COLO668 (cell line): Measurements from ENCODE around the gene CTNNAL1.
"Not testable (repeated sequence)": the region's sequence is repeated elsewhere in the genome, so short reads cannot be mapped to it uniquely, and the experiment has no call there.

Experiments used
- DNase-seq: peaks from one replicate; lab custom pipeline; 2025; ENCODE audit not compliant: unreplicated experiment; lab: John Stamatoyannopoulos, UW

CTNNAL1 gene

GRCh38 chr9:109012876-109013678, at the start of gene CTNNAL1:
Gene CTNNAL1 (minus strand): TSS chr9:109013499. CDS start chr9:109013442, 57 bp downstream.
- peak; percentile 93 for DNase-seq

- DNase-seq: no peak
Observed at GRCh38 chr9:109062543-109062942, 49.2 kb upstream of the CTNNAL1 start.

- no peak for DNase-seq
Observed at GRCh38 chr9:109060191-109060590, 46.9 kb upstream of the CTNNAL1 start.

GRCh38 chr9:109053121-109053520, 39.8 kb upstream of the CTNNAL1 start:
- DNase-seq: not testable (repeated sequence)

GRCh38 chr9:109052416-109052815, 39.1 kb upstream of the CTNNAL1 start:
- no peak for DNase-seq

- no peak for DNase-seq
Observed at GRCh38 chr9:109051733-109052132, 38.4 kb upstream of the CTNNAL1 start.

- no peak for DNase-seq
Observed at GRCh38 chr9:109050444-109050843, 37.1 kb upstream of the CTNNAL1 start.

- no peak for DNase-seq
Observed at GRCh38 chr9:109048822-109049221, 35.5 kb upstream of the CTNNAL1 start.

GRCh38 chr9:109047259-109047658, 34.0 kb upstream of the CTNNAL1 start:
- DNase-seq: no peak

GRCh38 chr9:109046346-109046745, 33.0 kb upstream of the CTNNAL1 start:
- DNase-seq: no peak

- no peak for DNase-seq
Observed at GRCh38 chr9:109043578-109043977, 30.3 kb upstream of the CTNNAL1 start.

GRCh38 chr9:109040571-109040970, 27.3 kb upstream of the CTNNAL1 start:
- no peak for DNase-seq

- no peak for DNase-seq
Observed at GRCh38 chr9:109039539-109039938, 26.2 kb upstream of the CTNNAL1 start.

GRCh38 chr9:109037946-109038715, 24.8 kb upstream of the CTNNAL1 start:
- no peak for DNase-seq

- DNase-seq: no peak
Observed at GRCh38 chr9:109036744-109037680, 23.7 kb upstream of the CTNNAL1 start.

- no peak for DNase-seq
Observed at GRCh38 chr9:109035684-109036423, 22.6 kb upstream of the CTNNAL1 start.

GRCh38 chr9:109033941-109034700, 20.8 kb upstream of the CTNNAL1 start:
- DNase-seq: no peak

GRCh38 chr9:109031241-109031640, 17.9 kb upstream of the CTNNAL1 start:
- DNase-seq: no peak

- DNase-seq: no peak
Observed at GRCh38 chr9:109030426-109030825, 17.1 kb upstream of the CTNNAL1 start.

GRCh38 chr9:109028457-109028856, 15.2 kb upstream of the CTNNAL1 start:
- DNase-seq: no peak
